Natural killer cell (primary cell): ENCODE data around the gene MYO1G. TPM values are rescaled to one million over a fixed set of nuclear protein-coding genes. Genes with fewer than 3 reads are reported as not detected.

ENCODE experiments used
- ATAC-seq, 3 donors: fragments of 150-1000 bp in 2 of 3; fragments of 200-7000 bp in 1 of 3; cut with Tn5 transposase; 1 replicate in 1 of 3; 2 replicates in 2 of 3; pipeline ENCODE4 v1.10.0; 2021; ENCODE audit warnings: mild to moderate bottlenecking in 2 of 3, moderate library complexity in 2 of 3
- DNase-seq, 2 donors: peaks; one replicate each; pipeline versions ENCODE4 v3.0.0 to v3.0.0-alpha.2; 2013 to 2021; ENCODE audit warnings: mixed read lengths in 1 of 2
- H3K27ac ChIP-seq: one replicate; pipeline ENCODE4 v1.5.1; 2013; ENCODE audit warnings: mild to moderate bottlenecking, low read length
- H3K27me3 ChIP-seq: one replicate; pipeline ENCODE4 v1.6.1; 2013; ENCODE audit warnings: low read length; ENCODE audit not compliant: control insufficient read depth, insufficient read depth
- H3K36me3 ChIP-seq: one replicate; pipeline ENCODE4 v1.6.1; 2013; ENCODE audit warnings: low read length; ENCODE audit not compliant: control insufficient read depth, insufficient read depth
- H3K4me1 ChIP-seq: one replicate; pipeline ENCODE4 v1.6.1; 2013; ENCODE audit warnings: low read length; ENCODE audit not compliant: control insufficient read depth, insufficient read depth
- H3K4me3 ChIP-seq: one replicate; pipeline ENCODE4 v1.5.1; 2013; ENCODE audit warnings: low read length
- H3K9me3 ChIP-seq: one replicate; pipeline ENCODE4 v1.6.1; 2013; ENCODE audit warnings: low read length; ENCODE audit not compliant: control insufficient read depth, insufficient read depth
- H3K27ac Mint-ChIP-seq, 2 donors: one replicate each; pipeline ENCODE4 v1.8.0; 2022; ENCODE audit warnings: mild to moderate bottlenecking in 2 of 2, mixed read lengths in 2 of 2, moderate library complexity in 1 of 2
- H3K27me3 Mint-ChIP-seq, 2 donors: one replicate each; pipeline ENCODE4 v1.8.0; 2022; ENCODE audit warnings: low read depth in 2 of 2, mixed read lengths in 2 of 2
- H3K36me3 Mint-ChIP-seq: one replicate; pipeline ENCODE4 v1.8.0; 2022; ENCODE audit warnings: mixed read lengths
- H3K4me1 Mint-ChIP-seq, 2 donors: one replicate each; pipeline ENCODE4 v1.8.0; 2022; ENCODE audit warnings: mixed read lengths in 2 of 2
- H3K4me3 Mint-ChIP-seq: one replicate; pipeline ENCODE4 v1.8.0; 2022; ENCODE audit warnings: mild to moderate bottlenecking, moderate library complexity, mixed read lengths
- H3K9me3 Mint-ChIP-seq, 2 donors: one replicate each; pipeline ENCODE4 v1.8.0; 2022; ENCODE audit warnings: mixed read lengths in 2 of 2
- WGBS: methylation state at CpG from one replicate; pipeline ENCODE4 v1.1.7; 2013; ENCODE audit warnings: missing lambda C conversion rate; ENCODE audit not compliant: insufficient coverage; 5-methylcytosine and 5-hydroxymethylcytosine counted together
- intact Hi-C: fragments of 100-400 bp; cut with micrococcal nuclease; formaldehyde crosslinking; loops from one replicate; pipeline ENCODE4 v1.14.2; 2022
- total RNA-seq, 4 donors: library from RNA; stranded (reverse); fragments of 120-200 nt in 1 of 4; gene quantifications; one replicate each; pipeline versions ENCODE4 v1.2.3 to v1.2.4, GENCODE V29; 2013 to 2022
- TF ChIP-seq, protein P1 (sequence below): fragments of 200-600 bp; IDR thresholded peaks from one replicate; pipeline ENCODE4 v1.8.0; 2022; ENCODE audit warnings: antibody characterized with exemption

The MYO1G gene
- total RNA-seq, 3 donors from 2014 or later (not counting 1 experiment from before 2014, with no cell fraction given), result 371 to 470 (median 429) TPM

DNA sequence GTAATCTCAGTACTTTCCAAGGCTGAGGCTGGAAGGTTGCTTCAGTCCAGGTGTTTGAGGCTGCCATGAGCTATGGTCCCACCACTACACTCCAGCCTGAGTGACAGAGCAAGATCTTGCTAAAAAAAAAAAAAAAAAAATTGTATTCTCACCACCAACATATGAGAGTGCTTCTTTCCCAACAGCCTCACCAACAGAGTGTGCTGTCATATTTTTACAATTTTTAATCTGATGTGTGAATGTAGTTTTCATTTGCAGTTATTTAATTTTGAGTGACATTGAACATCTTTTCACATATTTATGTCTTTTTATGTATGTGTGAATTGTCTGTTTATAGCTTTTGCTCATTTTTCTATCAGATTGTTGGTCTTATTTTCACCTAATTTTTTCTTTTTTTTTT lies 35.2 kb downstream of the MYO1G start:
- ATAC-seq (no peak), DNase-seq (no peak)
- H3K4me3 ChIP-seq, result no peak overlapping the region
- TF ChIP-seq, protein P1, sequence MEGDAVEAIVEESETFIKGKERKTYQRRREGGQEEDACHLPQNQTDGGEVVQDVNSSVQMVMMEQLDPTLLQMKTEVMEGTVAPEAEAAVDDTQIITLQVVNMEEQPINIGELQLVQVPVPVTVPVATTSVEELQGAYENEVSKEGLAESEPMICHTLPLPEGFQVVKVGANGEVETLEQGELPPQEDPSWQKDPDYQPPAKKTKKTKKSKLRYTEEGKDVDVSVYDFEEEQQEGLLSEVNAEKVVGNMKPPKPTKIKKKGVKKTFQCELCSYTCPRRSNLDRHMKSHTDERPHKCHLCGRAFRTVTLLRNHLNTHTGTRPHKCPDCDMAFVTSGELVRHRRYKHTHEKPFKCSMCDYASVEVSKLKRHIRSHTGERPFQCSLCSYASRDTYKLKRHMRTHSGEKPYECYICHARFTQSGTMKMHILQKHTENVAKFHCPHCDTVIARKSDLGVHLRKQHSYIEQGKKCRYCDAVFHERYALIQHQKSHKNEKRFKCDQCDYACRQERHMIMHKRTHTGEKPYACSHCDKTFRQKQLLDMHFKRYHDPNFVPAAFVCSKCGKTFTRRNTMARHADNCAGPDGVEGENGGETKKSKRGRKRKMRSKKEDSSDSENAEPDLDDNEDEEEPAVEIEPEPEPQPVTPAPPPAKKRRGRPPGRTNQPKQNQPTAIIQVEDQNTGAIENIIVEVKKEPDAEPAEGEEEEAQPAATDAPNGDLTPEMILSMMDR, result no peak
- no peaks in the 10 kb centered on the region for H3K4me1 ChIP-seq
- no peaks in the 10 kb centered on the region for H3K9me3 ChIP-seq
- H3K27ac ChIP-seq, result no peak overlapping the region
- no peaks in the 10 kb centered on the region for H3K9me3 Mint-ChIP-seq
- no peak overlapping the region for H3K4me3 Mint-ChIP-seq
- peaks cover 6 to 7% of the 10 kb centered on the region in 2 donors for H3K27me3 Mint-ChIP-seq
- H3K27ac Mint-ChIP-seq, result no peak overlapping the region
- intact Hi-C loops, result no loop called here
- H3K4me1 Mint-ChIP-seq, result no peaks in the 10 kb centered on the region
- no peaks in the 10 kb centered on the region for H3K27me3 ChIP-seq
- H3K36me3 Mint-ChIP-seq, result no peaks in the 10 kb centered on the region
- H3K36me3 ChIP-seq, result no peaks in the 10 kb centered on the region

DNA sequence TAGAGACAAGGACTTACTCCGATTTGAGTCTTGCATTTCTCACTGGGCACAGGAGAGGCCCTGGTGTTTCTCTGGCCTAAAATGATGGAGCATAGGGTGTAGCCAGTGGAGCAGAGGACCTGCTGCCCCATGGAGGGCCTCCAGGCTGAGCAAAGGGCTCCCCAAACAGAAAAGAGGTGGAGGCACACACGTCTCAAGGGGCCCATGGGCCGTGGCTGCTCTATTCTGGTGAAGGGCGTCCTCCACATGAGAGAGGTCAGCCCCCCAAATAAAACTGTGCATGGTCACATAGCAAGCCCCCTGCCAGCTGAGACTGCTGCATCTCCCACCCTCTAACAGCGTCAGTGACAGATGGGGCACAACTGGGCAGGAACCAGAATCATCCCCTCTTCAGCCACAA lies 41.4 kb downstream of the MYO1G start:
- Mint-ChIP-seq H3K4me3 (no peak overlapping the region), H3K9me3 (no peaks in the 10 kb centered on the region), H3K27me3 (peaks cover 4 to 8% of the 10 kb centered on the region in 2 donors)

DNA sequence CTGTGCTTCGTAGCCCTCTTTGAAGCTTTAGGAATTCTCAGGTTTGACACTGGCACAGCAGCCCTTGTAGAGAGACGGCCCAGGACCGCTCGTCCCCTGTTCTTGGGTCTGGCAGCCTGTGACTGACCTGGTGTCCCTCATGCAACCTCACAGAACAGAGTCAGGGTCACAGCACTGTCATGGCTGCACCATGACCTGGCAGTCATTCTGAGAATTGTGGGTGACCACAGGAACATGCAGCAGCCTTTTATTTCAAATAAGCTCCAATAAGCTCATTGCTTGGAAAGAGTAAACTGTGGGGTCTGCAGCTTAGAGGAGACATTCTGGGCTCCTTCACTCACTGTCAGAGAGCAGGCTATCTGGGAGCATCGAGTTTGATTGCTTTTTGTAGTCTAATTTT lies 42.5 kb downstream of the MYO1G start:
- Histone ChIP-seq H3K27me3 (no peaks in the 10 kb centered on the region), H3K4me3 (no peak overlapping the region), H3K9me3 (no peaks in the 10 kb centered on the region), H3K4me1 (no peaks in the 10 kb centered on the region), H3K36me3 (no peaks in the 10 kb centered on the region), H3K27ac (no peak overlapping the region)
- Mint-ChIP-seq H3K36me3 (no peaks in the 10 kb centered on the region), H3K4me1 (no peaks in the 10 kb centered on the region), H3K27ac (no peak overlapping the region), H3K27me3 (peaks cover 4 to 12% of the 10 kb centered on the region in 2 donors), H3K9me3 (no peaks in the 10 kb centered on the region), H3K4me3 (no peak overlapping the region)
- DNase-seq (no peak), ATAC-seq (no peak)
- 87% methylated on average over 5 of the region's 5 CpGs for WGBS
- TF ChIP-seq, protein P1, result no peak
- intact Hi-C loops, result no loop called here

More for the DNA sequence above, 41.4 kb downstream of the MYO1G start:
- intact Hi-C loops, result no loop called here
- H3K4me1 ChIP-seq, result no peaks in the 10 kb centered on the region
- no peak overlapping the region for H3K4me3 ChIP-seq
- no peaks in the 10 kb centered on the region for H3K36me3 Mint-ChIP-seq
- no peak overlapping the region for H3K27ac Mint-ChIP-seq
- no peak for DNase-seq
- H3K27me3 ChIP-seq, result no peaks in the 10 kb centered on the region
- no peak for ATAC-seq
- H3K9me3 ChIP-seq, result no peaks in the 10 kb centered on the region
- TF ChIP-seq, protein P1, result no peak
- H3K27ac ChIP-seq, result no peak overlapping the region
- H3K4me1 Mint-ChIP-seq, result no peaks in the 10 kb centered on the region
- WGBS, result 63% methylated on average over 5 of the region's 5 CpGs
- H3K36me3 ChIP-seq, result no peaks in the 10 kb centered on the region

DNA sequence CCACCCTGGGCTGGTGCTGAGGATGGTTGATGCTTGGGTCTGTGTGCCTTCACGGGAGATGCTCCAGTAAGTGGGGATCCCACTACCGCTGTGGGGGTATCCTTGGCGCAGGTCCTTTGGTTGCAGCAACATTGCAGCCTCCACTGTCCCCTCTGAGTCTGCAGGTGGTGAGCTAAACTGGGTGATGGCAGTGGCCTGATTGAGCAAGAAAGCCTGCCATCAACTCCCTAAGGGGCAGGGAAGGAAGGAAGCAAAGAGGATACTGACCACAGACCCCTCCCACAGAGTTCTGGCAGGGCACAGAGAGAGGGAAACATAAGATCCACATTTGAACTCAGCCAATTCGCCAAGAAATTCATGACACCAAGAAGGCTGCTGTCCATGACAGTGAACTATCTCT lies 43.2 kb downstream of the MYO1G start:
- ATAC-seq (no peak), DNase-seq (no peak)
- no peaks in the 10 kb centered on the region for H3K9me3 Mint-ChIP-seq
- Histone ChIP-seq H3K27ac (no peak overlapping the region), H3K36me3 (no peaks in the 10 kb centered on the region), H3K4me3 (no peak overlapping the region), H3K9me3 (no peaks in the 10 kb centered on the region), H3K27me3 (no peaks in the 10 kb centered on the region), H3K4me1 (no peaks in the 10 kb centered on the region)
- no peaks in the 10 kb centered on the region for H3K36me3 Mint-ChIP-seq
- intact Hi-C loops, result no loop called here
- H3K4me1 Mint-ChIP-seq, result no peaks in the 10 kb centered on the region
- WGBS, result 85% methylated on average over 4 of the region's 4 CpGs
- no peak overlapping the region for H3K4me3 Mint-ChIP-seq
- TF ChIP-seq, protein P1, result no peak
- H3K27me3 Mint-ChIP-seq, result peaks cover 4 to 14% of the 10 kb centered on the region in 2 donors
- H3K27ac Mint-ChIP-seq, result no peak overlapping the region
